Lower leg skin (tissue), 3 donors: ENCODE data around the gene DTNA.

Experiments
- CTCF ChIP-seq, 3 donors: fragments of 450-650 bp; IDR thresholded peaks; one replicate each; pipeline ENCODE4 v1.5.1; 2016; ENCODE audit warnings: antibody characterized with exemption in 3 of 3, mild to moderate bottlenecking in 3 of 3, moderate library complexity in 2 of 3
- POLR2A ChIP-seq, 2 donors: fragments of 450-650 bp; IDR thresholded peaks; one replicate each; pipeline ENCODE4 v1.6.1; 2016 to 2017; ENCODE audit warnings: antibody characterized with exemption in 2 of 2, mild to moderate bottlenecking in 1 of 2, moderate library complexity in 1 of 2

GRCh38 chr18:34775461-34775860, 65.4 kb downstream of the DTNA start:
- TF ChIP-seq CTCF (IDR thresholded peaks at IDR 0.05): no peak
- TF ChIP-seq POLR2A (IDR thresholded peaks at IDR 0.05): no peak
